KMS-11 (cell line): ENCODE measurements around the gene TSSK2.
A peak's percentile ranks its signal among the peaks of the same experiment; 100 is the strongest.

ENCODE experiments used
- H2AFZ ChIP-seq: fragments of 200-600 bp; sonication (generic); 2 replicates; pipeline ENCODE4 v1.6.1; 2016; ENCODE audit warnings: antibody characterized with exemption, mixed run types, low read depth
- H3K27ac ChIP-seq: fragments of 200-600 bp; sonication (generic); 2 replicates; pipeline ENCODE4 v1.6.1; 2016; ENCODE audit warnings: mild to moderate bottlenecking, mixed run types
- H3K27me3 ChIP-seq: fragments of 200-600 bp; sonication (generic); 2 replicates; pipeline ENCODE4 v1.6.1; 2017; ENCODE audit warnings: mild to moderate bottlenecking, low read depth, mixed run types, moderate library complexity; ENCODE audit not compliant: insufficient read depth
- H3K36me3 ChIP-seq: fragments of 200-600 bp; sonication (generic); 2 replicates; pipeline ENCODE4 v1.6.1; 2017; ENCODE audit warnings: mild to moderate bottlenecking, mixed run types; ENCODE audit not compliant: insufficient read depth
- H3K4me1 ChIP-seq: fragments of 200-600 bp; sonication (generic); 2 replicates; pipeline ENCODE4 v1.6.1; 2016; ENCODE audit warnings: mild to moderate bottlenecking, low read depth, mixed run types; ENCODE audit not compliant: poor library complexity, severe bottlenecking
- H3K4me2 ChIP-seq: fragments of 200-600 bp; sonication (generic); 2 replicates; pipeline ENCODE4 v1.7.0; 2016; ENCODE audit warnings: mild to moderate bottlenecking, mixed run types
- H3K4me3 ChIP-seq: fragments of 200-600 bp; sonication (generic); IDR thresholded peaks from 2 replicates; pipeline ENCODE4 v1.6.1; 2017; ENCODE audit warnings: low read depth, low read length, mixed read lengths; ENCODE audit not compliant: insufficient read depth
- H3K79me2 ChIP-seq: fragments of 200-600 bp; sonication (generic); 2 replicates; pipeline ENCODE4 v1.6.1; 2016; ENCODE audit warnings: low read depth, mixed run types; ENCODE audit not compliant: insufficient read depth
- H3K9ac ChIP-seq: fragments of 200-600 bp; sonication (generic); 2 replicates; pipeline ENCODE4 v1.6.1; 2016; ENCODE audit warnings: mild to moderate bottlenecking, mixed run types
- H4K20me1 ChIP-seq: fragments of 200-600 bp; sonication (generic); 2 replicates; pipeline ENCODE4 v1.6.1; 2016; ENCODE audit warnings: mild to moderate bottlenecking, mixed run types; ENCODE audit not compliant: insufficient read depth
- TF ChIP-seq, protein P1 (sequence below): fragments of 200-600 bp; sonication (generic); conservative IDR thresholded peaks from 2 replicates; pipeline ENCODE4 v1.6.1; 2017; ENCODE audit warnings: low read depth, mild to moderate bottlenecking, antibody characterized with exemption, low read length, moderate library complexity, mixed read lengths

TSSK2 gene

DNA sequence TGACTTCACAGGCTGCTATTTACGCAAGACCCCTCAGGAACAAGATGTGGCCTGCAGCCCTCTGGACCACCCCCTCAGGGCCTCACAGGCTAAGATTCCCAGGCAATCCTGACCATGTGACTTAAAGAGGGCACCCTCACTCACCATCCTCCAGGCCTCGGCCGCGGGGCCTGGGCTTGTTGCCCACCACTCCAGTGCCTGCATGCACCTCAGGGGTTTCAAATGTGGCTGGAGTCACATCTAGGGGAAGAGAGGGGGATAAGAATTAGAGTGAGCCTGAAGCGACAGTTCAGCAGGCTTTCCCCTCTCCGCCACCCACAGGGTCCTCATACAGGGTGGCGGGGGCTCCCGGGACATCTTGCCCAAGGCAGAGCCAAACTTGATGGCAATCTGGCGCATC lies 11.3 kb downstream of the TSSK2 start:
- H3K9ac ChIP-seq: no peak overlapping the region
- TF ChIP-seq, protein P1, sequence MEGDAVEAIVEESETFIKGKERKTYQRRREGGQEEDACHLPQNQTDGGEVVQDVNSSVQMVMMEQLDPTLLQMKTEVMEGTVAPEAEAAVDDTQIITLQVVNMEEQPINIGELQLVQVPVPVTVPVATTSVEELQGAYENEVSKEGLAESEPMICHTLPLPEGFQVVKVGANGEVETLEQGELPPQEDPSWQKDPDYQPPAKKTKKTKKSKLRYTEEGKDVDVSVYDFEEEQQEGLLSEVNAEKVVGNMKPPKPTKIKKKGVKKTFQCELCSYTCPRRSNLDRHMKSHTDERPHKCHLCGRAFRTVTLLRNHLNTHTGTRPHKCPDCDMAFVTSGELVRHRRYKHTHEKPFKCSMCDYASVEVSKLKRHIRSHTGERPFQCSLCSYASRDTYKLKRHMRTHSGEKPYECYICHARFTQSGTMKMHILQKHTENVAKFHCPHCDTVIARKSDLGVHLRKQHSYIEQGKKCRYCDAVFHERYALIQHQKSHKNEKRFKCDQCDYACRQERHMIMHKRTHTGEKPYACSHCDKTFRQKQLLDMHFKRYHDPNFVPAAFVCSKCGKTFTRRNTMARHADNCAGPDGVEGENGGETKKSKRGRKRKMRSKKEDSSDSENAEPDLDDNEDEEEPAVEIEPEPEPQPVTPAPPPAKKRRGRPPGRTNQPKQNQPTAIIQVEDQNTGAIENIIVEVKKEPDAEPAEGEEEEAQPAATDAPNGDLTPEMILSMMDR: no peak
- no peak overlapping the region for H3K4me2 ChIP-seq
- H3K4me1 ChIP-seq: peaks cover 10% of the 10 kb centered on the region
- no peaks in the 10 kb centered on the region for H3K27me3 ChIP-seq
- H3K27ac ChIP-seq: no peak overlapping the region
- no peak overlapping the region for H3K4me3 ChIP-seq
- H4K20me1 ChIP-seq: no peaks in the 10 kb centered on the region
- H2AFZ ChIP-seq: no peak overlapping the region
- H3K36me3 ChIP-seq: no peaks in the 10 kb centered on the region; the same call in 1 of the 2 replicates
- peaks cover 17% of the 10 kb centered on the region; the same call in 1 of the 2 replicates for H3K79me2 ChIP-seq

DNA sequence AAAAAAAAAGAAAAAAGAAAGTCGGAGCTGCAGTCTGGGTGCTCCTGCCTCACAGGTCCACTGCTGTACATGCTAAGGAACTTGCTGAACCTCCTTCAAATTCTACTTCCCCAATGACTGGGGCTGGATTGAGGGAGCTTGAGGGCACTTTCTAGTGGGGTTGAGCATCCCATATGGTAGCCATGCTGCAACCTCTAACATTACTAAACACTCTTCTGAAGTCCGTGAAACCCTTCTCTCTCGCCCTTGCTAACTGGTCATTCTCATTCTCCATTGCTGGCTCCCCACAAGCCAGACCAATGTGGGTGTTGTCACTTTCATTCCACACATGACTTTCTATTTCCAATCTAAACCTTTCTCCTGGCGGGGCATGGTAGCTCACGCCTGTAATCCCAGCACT lies 12.1 kb downstream of the TSSK2 start:
- H3K4me1 ChIP-seq: peaks cover 10% of the 10 kb centered on the region
- no peak overlapping the region for H3K4me3 ChIP-seq
- no peaks in the 10 kb centered on the region; the same call in 1 of the 2 replicates for H3K27me3 ChIP-seq
- H4K20me1 ChIP-seq: no peaks in the 10 kb centered on the region
- H3K36me3 ChIP-seq: no peaks in the 10 kb centered on the region; the same call in 1 of the 2 replicates
- no peak overlapping the region for H3K9ac ChIP-seq
- TF ChIP-seq, protein P1: no peak
- no peak overlapping the region for H2AFZ ChIP-seq
- H3K4me2 ChIP-seq: peak overlapping the region; percentile 57; the same call in 1 of the 2 replicates
- peaks cover 17% of the 10 kb centered on the region; the same call in 1 of the 2 replicates for H3K79me2 ChIP-seq
- H3K27ac ChIP-seq: no peak overlapping the region

DNA sequence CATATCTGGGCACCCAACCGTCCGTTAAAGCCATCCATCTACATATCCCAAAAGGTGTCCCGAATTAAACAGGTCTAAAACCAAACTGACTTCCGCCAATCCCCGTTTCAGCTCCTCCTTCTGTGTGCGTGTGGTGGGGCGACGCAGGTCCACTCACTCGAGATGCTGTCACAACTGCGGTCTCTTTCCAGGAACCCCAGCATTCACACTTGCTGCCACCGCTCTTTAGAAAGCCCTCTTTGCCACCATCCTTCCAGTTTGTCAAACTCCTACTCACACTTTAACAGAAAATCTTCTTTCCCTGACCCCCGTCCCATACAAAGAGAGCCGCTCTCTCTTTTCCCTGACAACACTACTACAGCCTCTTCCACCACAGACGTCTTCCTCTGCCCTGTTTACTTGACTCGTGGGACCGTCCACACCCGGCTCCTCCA lies 12.9 kb downstream of the TSSK2 start:
- H3K4me1 ChIP-seq: peaks cover 10% of the 10 kb centered on the region
- H3K4me2 ChIP-seq: peak overlapping the region; percentile 57; the same call in 1 of the 2 replicates
- TF ChIP-seq, protein P1: no peak
- no peaks in the 10 kb centered on the region; the same call in 1 of the 2 replicates for H3K36me3 ChIP-seq
- H4K20me1 ChIP-seq: no peaks in the 10 kb centered on the region
- peaks cover 17% of the 10 kb centered on the region; the same call in 1 of the 2 replicates for H3K79me2 ChIP-seq
- peak overlapping the region; percentile 33 for H3K4me3 ChIP-seq
- peak overlapping the region; percentile 51 for H2AFZ ChIP-seq
- peak overlapping the region; percentile 49; the same call in 1 of the 2 replicates for H3K9ac ChIP-seq
- H3K27ac ChIP-seq: peak overlapping the region; percentile 9; the same call in 1 of the 2 replicates
- H3K27me3 ChIP-seq: no peaks in the 10 kb centered on the region; the same call in 1 of the 2 replicates

DNA sequence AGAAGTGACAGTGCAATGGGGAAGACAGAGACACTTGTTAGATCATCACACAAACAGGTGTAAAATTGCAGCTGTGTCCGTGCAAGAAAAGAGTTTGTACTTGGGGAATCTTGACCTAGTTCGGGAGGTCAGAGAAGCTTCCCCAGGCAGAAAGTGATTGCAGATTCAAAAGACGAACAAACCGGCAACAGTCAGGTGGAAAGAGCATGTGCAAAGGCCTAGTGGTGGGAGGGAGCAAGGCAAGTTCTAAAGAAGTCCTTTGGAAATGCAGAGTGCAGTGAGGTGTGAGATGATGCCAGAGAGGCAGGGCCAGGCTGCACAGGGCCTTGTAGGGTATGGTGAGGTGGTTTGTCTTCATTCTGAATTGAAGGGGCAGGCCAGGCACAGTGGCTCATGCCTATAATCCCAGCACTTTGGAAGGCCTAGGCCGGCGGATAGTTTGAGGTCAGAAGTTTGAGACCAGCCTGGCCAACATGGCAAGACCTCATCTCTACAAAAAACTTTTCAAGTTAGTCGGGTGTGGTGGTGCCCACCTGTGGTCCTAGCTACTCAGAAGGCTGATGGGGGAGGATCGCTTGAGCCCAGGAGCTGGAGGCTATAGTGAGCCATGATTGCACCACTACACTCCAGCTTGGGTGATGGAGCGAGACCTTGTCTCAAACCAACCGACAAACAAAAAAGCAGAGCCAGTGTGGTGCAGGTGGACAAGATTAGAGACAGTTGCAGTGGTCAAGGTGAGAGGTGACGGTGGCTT lies 15.3 kb downstream of the TSSK2 start:
- Histone ChIP-seq H3K27me3 (peaks cover under 1% of the 10 kb centered on the region; the same call in 1 of the 2 replicates), H3K4me2 (no peak overlapping the region), H3K9ac (no peak overlapping the region), H3K4me3 (no peak overlapping the region), H3K36me3 (no peaks in the 10 kb centered on the region), H4K20me1 (no peaks in the 10 kb centered on the region), H2AFZ (no peak overlapping the region), H3K4me1 (peaks cover 10% of the 10 kb centered on the region), H3K27ac (no peak overlapping the region), H3K79me2 (peaks cover 17% of the 10 kb centered on the region; the same call in 1 of the 2 replicates)
- TF ChIP-seq, protein P1: no peak
